ENCODE measurements around the gene CNNM2.
"Not testable (repeated sequence)": the region's sequence is repeated elsewhere in the genome, so short reads cannot be mapped to it uniquely, and the experiment has no call there.

Gene CNNM2

DNA sequence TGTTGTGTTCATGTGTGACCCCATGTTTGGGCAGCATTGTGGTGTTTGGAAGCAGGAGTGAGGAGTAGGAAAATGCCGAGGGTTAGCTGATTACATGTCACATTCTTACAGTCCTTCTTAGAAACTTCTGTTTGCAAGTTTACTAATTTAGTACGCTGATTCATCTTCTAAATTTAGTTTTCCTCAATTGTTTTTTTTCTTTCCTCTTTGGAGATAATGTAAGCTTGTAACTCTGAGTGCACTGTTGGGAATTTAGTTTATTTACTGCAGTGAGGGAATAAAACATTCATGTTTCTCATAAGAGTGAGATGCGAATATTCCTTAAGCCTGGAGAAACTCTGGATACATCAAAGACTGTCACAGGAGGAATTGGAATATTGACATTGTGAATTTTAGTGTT, 139.9 kb downstream of the CNNM2 start:
- no peak for DNase-seq (ENCODE audit: extremely low read depth, low read depth)
- no peak for TF ChIP-seq CTCF (IDR thresholded peaks at IDR 0.05; ENCODE audit: low read depth, low read length, missing control alignments)
- no peak overlapping the region for H3K4me3 ChIP-seq (replicated peaks; ENCODE audit: low read depth, low read length)

- no peak overlapping the region for H3K4me3 ChIP-seq (replicated peaks; ENCODE audit: low read depth, low read length)
- TF ChIP-seq CTCF (IDR thresholded peaks at IDR 0.05; ENCODE audit: low read depth, low read length, missing control alignments), result no peak
- DNase-seq (ENCODE audit: extremely low read depth, low read depth), result no peak
Measured at GRCh38 chr10:103060575-103060974, 142.5 kb downstream of the CNNM2 start.

DNA sequence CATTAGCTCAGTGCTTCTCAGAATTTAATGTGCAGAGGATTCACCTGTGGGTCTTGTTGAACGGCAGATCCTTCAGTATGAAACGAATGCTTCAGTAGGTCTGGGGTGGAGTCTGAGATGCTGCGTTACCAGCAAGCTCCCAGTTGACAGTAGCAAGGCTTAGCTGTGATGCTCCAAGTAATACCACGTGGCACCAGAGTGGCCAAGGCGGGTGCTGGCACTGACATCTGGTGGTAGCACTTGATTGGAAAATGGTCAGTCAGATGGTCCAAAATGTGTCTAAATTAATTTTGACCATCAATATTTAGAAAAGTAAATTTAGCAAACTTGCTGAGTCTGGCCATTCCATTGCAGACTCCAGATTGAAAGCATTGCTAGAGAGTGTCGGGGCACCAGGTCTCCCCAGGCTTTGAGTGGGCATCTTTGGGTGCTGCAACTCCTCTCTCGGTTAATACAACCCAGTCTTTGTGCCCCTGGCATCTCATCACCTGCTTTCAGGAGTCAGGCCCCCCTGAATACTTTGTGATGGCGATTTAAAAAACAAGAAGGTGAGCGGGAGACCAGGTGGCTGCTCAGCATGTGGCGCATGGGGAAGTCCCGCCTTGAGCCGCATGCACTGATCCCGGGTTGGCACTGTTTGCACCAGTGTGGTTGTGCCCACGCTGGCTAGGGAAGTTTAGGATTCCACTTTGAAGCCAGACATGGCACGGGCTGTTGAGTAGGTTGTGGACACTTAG, 144.9 kb downstream of the CNNM2 start:
- DNase-seq (ENCODE audit: extremely low read depth, low read depth), result no peak
- peak; percentile 13 for TF ChIP-seq CTCF (IDR thresholded peaks at IDR 0.05; ENCODE audit: low read depth, low read length, missing control alignments)
- no peak overlapping the region for H3K4me3 ChIP-seq (replicated peaks; ENCODE audit: low read depth, low read length)

DNA sequence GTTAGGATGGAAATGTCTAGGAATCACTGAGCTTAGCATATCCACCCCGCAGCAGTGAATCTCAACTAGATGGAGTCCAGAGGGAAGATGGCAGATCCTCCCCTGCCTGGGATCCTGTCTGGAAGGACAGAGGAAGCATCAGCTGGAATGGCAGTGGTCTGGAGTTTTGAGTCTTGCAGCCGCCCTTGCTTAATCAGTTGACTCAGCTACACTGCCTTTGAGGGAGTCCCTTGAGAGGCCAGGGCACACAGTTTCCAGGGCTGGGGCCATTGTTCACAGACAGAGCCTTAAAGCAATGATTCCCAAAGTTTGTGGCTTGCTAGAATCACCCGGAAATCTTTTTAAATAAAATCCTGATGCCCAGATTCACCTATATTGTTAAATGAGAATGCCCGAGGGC, 146.9 kb downstream of the CNNM2 start:
- DNase-seq (ENCODE audit: extremely low read depth, low read depth), result no peak
- no peak overlapping the region for H3K4me3 ChIP-seq (replicated peaks; ENCODE audit: low read depth, low read length)
- TF ChIP-seq CTCF (IDR thresholded peaks at IDR 0.05; ENCODE audit: low read depth, low read length, missing control alignments), result no peak

DNA sequence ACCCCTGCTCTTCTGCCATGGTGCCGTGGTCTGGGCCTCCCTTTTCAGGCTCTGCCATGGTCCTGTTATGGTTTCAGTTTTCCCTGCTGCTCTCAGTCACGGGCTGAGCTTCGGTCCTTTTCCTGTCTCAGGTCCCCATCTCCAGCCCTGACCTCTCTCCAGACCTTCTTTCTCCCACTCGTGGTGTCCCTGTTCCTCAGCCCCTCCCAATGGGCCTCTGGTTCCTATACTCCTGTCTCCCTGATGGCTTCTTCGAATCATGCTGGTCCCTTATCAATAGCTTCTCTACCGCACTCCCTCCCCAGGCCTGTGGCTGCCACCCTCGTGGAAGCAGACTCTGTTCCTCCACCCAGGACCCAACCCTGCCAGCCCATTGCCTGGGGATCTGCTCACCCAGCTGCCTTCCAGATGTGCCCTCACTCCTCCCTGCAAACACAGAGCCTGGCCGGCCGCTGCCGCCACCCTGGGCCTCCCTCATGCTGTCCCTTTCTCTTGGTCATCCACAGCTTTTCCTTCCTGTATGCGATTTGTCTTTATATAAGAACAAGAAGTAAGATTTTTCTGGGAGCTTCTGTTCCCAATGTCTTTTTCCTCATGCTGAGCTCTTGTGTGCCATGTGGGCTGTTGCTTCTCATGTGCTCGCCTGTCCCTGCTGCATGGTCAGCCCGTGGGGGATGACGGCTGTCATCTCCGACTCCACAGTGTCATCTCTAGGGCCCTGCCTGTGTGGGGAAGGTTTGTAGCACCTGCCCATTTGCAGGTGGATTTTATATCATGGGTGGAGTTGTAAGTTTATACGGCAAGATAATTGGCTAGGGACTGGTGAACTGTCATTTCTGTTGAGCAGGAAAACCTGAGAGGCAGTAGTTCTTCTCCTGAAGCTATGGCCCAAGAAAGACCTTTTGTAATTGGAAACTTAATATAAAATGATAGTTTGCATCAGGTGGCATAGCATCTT, 148.3 kb downstream of the CNNM2 start:
- DNase-seq (ENCODE audit: extremely low read depth, low read depth), result no peak

DNA sequence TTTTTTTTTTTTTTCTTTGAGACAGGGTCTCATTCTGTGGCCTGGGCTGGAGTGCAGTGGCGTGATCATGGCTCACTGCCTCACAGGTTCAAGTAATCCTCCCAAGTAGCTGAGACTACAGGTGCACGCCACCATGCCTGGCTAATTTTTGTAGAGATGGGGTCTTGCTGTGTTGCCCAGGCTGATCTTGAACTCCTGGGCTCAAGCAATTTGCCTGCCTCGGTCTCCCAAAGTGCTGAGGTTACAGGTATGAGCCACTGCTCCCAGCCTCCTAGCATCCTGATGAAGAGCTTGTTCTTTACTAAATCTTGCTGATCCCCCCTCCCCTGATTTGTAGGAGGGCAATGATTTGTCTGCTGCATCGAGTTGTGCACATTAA, 149.0 kb downstream of the CNNM2 start:
- DNase-seq (ENCODE audit: extremely low read depth, low read depth); H3K4me3 ChIP-seq (replicated peaks; ENCODE audit: low read depth, low read length): not testable (repeated sequence)

More for the DNA sequence above, 148.3 kb downstream of the CNNM2 start:
- TF ChIP-seq CTCF (IDR thresholded peaks at IDR 0.05; ENCODE audit: low read depth, low read length, missing control alignments), result no peak
- H3K4me3 ChIP-seq (replicated peaks; ENCODE audit: low read depth, low read length), result no peak overlapping the region

GRCh38 chr10:103067484-103067883, 149.4 kb downstream of the CNNM2 start:
- H3K4me3 ChIP-seq (replicated peaks; ENCODE audit: low read depth, low read length), result no peak overlapping the region
- TF ChIP-seq CTCF (IDR thresholded peaks at IDR 0.05; ENCODE audit: low read depth, low read length, missing control alignments), result no peak
- DNase-seq (ENCODE audit: extremely low read depth, low read depth), result no peak

Measured in HFF-Myc (cell line).